ENCODE results near the gene PRM3. TPM values are rescaled to one million over a fixed set of nuclear protein-coding genes. Genes with fewer than 3 reads are reported as not detected.

PRM3 gene
- total and polyA plus RNA-seq, 2 donors (not counting 1 experiment from before 2014, with no cell fraction given), result not detected

- H3K9me3 Mint-ChIP-seq (ENCODE audit: insufficient read depth), result no peaks in the 10 kb centered on the region
- H3K79me2 ChIP-seq (ENCODE audit: control insufficient read depth, insufficient read depth, low read length), result peaks cover 20% of the 10 kb centered on the region
- H3K9me3 ChIP-seq (ENCODE audit: control extremely low read depth in 1 of 3, control insufficient read depth in 2 of 3, insufficient read depth in 1 of 3, low read length in 2 of 3), result peaks cover 0 to 3% (median 0%) of the 10 kb centered on the region in 3 donors
- H3K4me1 ChIP-seq (ENCODE audit: control insufficient read depth in 2 of 2, insufficient read depth in 2 of 2, low read length in 2 of 2), result peaks cover 26 to 31% of the 10 kb centered on the region in 2 donors
- H3K9ac ChIP-seq (ENCODE audit: low read length), result no peak overlapping the region
- CTCF ChIA-PET, result interaction anchor here (0.6 to 1.6 kb wide), 6 partner anchors 26 to 301 kb away, joined by 3 to 5 read pairs (median 4); no protein-coding TSS in a partner anchor
- intact Hi-C loops (cut with micrococcal nuclease), result loop anchor here (10.0 kb wide), 2 partner anchors 434 to 664 kb away; partner anchors contain the start of gene GSPT1
- WGBS (ENCODE audit: insufficient coverage), result 100% methylated on average over 1 of the region's 10 CpGs
- DNase-seq, result no peak
- no peak overlapping the region for H3K4me3 ChIP-seq (ENCODE audit: control extremely low read depth in 1 of 5, extremely low read depth in 1 of 5, insufficient read depth in 1 of 5, low read depth in 2 of 5, low read length in 4 of 5)
- H3K4me3 Mint-ChIP-seq, result no peak overlapping the region
- H3K4me2 ChIP-seq (replicated peaks; ENCODE audit: low read depth, low read length, poor library complexity, severe bottlenecking), result no peak overlapping the region
- peaks cover 50% of the 10 kb centered on the region for H4K20me1 ChIP-seq (ENCODE audit: control insufficient read depth, insufficient read depth, low read length, poor library complexity, severe bottlenecking)
- no peak overlapping the region for H3K27ac ChIP-seq (ENCODE audit: low read length in 2 of 2)
- H3K27me3 ChIP-seq (replicated peaks in 1 of 4; ENCODE audit: control extremely low read depth in 1 of 4, control insufficient read depth in 3 of 4, insufficient read depth in 4 of 4, low read length in 3 of 4), result no peaks in the 10 kb centered on the region
- TF ChIP-seq EZH2 (IDR thresholded peaks at IDR 0.05; ENCODE audit: borderline replicate concordance, insufficient read depth, low read depth, low read length, poor library complexity, severe bottlenecking), result no peak
- no peak for TF ChIP-seq CTCF (IDR thresholded peaks at IDR 0.05)
- no peak overlapping the region for H2AFZ ChIP-seq (ENCODE audit: insufficient read depth, low read depth, low read length, poor library complexity, severe bottlenecking)
- POLR2A ChIA-PET, result interaction anchor here (0.7 to 1.4 kb wide), 9 partner anchors 27 to 554 kb away, joined by 3 to 12 read pairs (median 3); partner anchors contain the start of gene RMI2
- peaks cover 2 to 17% of the 10 kb centered on the region in 2 experiments for H3K36me3 ChIP-seq (replicated peaks in 1 of 2; ENCODE audit: control extremely low read depth in 1 of 2, control insufficient read depth in 1 of 2, extremely low read depth in 1 of 2, insufficient read depth in 2 of 2, low read length in 1 of 2)
- H3K4me1 Mint-ChIP-seq, result peaks cover 40% of the 10 kb centered on the region
- ATAC-seq (ENCODE audit: low read depth), result no peak
- H3K27me3 Mint-ChIP-seq, result no peaks in the 10 kb centered on the region
- peak overlapping the region; percentile 46 for H3K27ac Mint-ChIP-seq
These were observed 22.5 kb downstream of the PRM3 start for GRCh38 chr16:11250786-11251524.

All from B cell (primary cell).